ENCODE results near the gene NFIB.
A peak's percentile ranks its signal among the peaks of the same experiment; 100 is the strongest.

NFIB gene

GRCh38 chr9:14313951-14314423, at the start of gene NFIB:
Gene NFIB, minus strand, starts transcription at chr9:14314141. Its CDS starts 630 bp downstream, at chr9:14313511.
- H3K36me3 ChIP-seq (ENCODE audit: insufficient read depth, low read depth, low read length), result no peaks in the 10 kb centered on the region
- H3K4me1 ChIP-seq (ENCODE audit: insufficient read depth, low read length), result peaks cover 37% of the 10 kb centered on the region
- peak within 1 kb of the TSS; percentile 88 for H3K4me3 ChIP-seq (ENCODE audit: low read length)
- H3K27ac ChIP-seq (ENCODE audit: low read length), result peak within 1 kb of the TSS; percentile 93
- no peaks in the 10 kb centered on the region for H3K9me3 ChIP-seq (ENCODE audit: insufficient read depth, low read depth, low read length)
- H3K27me3 ChIP-seq (ENCODE audit: insufficient read depth, low read length), result peaks cover 51% of the 10 kb centered on the region
- peak within 1 kb of the TSS; percentile 91; the same call in 1 of the 2 replicates for H3K9ac ChIP-seq (ENCODE audit: low read depth, low read length)

DNA sequence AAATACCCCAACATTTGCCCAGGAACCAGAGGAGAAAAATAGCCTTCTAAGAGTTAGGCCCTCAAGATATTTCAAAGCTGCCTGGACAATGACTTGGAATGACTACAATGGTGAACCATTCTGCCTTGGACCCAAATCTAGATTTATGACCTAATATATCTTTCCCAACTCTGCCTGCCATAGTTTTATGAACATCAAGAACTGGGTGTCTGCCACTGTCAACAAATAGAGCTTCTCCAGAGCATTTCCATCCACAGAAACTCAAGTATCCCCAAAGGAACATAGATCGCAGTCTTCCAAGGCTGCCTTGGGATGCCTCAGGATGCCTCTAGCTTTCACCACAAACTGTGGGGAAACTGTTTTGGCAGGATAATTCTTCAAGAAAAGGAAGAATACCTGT, 48.2 kb upstream of the NFIB start:
- H3K36me3 ChIP-seq (ENCODE audit: insufficient read depth, low read depth, low read length), result no peaks in the 10 kb centered on the region
- H3K27me3 ChIP-seq (ENCODE audit: insufficient read depth, low read length), result no peaks in the 10 kb centered on the region
- peaks cover 11% of the 10 kb centered on the region; the same call in 1 of the 2 replicates for H3K4me1 ChIP-seq (ENCODE audit: insufficient read depth, low read length)
- H3K27ac ChIP-seq (ENCODE audit: low read length), result no peak overlapping the region
- no peaks in the 10 kb centered on the region for H3K9me3 ChIP-seq (ENCODE audit: insufficient read depth, low read depth, low read length)
- no peak overlapping the region for H3K9ac ChIP-seq (ENCODE audit: low read depth, low read length)
- H3K4me3 ChIP-seq (ENCODE audit: low read length), result no peak overlapping the region

DNA sequence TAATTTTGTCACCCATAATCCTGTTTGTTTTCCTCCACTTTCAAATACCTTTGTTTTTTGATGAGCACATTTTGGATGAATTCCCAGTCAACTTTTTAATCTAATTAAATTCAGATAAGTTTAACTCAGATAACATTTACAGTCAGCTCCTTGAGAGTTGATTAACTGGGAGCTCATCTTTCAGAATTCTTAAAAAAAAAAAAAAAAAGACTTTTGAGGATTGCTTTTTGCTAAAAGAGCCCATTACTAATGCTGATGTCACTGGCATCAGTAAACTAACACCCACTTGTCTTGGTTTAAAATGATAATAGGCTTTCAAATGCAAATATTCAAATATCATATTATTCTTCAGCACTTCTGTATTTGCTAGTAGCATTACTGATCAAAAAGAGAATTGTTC, 47.1 kb upstream of the NFIB start:
- no peaks in the 10 kb centered on the region for H3K9me3 ChIP-seq (ENCODE audit: insufficient read depth, low read depth, low read length)
- no peaks in the 10 kb centered on the region for H3K27me3 ChIP-seq (ENCODE audit: insufficient read depth, low read length)
- peaks cover 12% of the 10 kb centered on the region; the same call in 1 of the 2 replicates for H3K4me1 ChIP-seq (ENCODE audit: insufficient read depth, low read length)
- no peak overlapping the region for H3K9ac ChIP-seq (ENCODE audit: low read depth, low read length)
- H3K36me3 ChIP-seq (ENCODE audit: insufficient read depth, low read depth, low read length), result no peaks in the 10 kb centered on the region
- no peak overlapping the region for H3K4me3 ChIP-seq (ENCODE audit: low read length)
- H3K27ac ChIP-seq (ENCODE audit: low read length), result no peak overlapping the region

DNA sequence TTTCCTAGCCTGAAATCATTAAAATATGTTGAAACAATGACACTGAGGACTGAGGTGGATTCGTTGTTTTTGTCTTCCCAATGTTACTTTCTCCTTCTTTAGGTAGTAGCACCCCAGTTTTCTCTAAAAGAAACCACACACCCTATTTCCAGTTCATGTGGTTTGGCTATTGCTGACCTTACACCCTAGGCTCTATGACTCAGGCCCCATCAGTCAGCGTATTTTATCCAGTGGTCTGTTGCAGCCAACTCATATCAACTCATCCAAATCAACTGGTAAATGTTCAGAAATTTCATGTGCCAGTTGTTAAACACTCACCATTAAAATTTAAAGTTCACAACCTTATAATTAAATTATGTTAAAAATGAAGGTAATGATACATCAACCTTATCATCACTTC, 44.6 kb upstream of the NFIB start:
- Histone ChIP-seq H3K27me3 (ENCODE audit: insufficient read depth, low read length) (peaks cover 16% of the 10 kb centered on the region), H3K9me3 (ENCODE audit: insufficient read depth, low read depth, low read length) (no peaks in the 10 kb centered on the region), H3K36me3 (ENCODE audit: insufficient read depth, low read depth, low read length) (no peaks in the 10 kb centered on the region), H3K4me1 (ENCODE audit: insufficient read depth, low read length) (peaks cover 17% of the 10 kb centered on the region; the same call in 1 of the 2 replicates), H3K9ac (ENCODE audit: low read depth, low read length) (no peak overlapping the region), H3K27ac (ENCODE audit: low read length) (no peak overlapping the region), H3K4me3 (ENCODE audit: low read length) (no peak overlapping the region)

- peak overlapping the region; percentile 28; the same call in 1 of the 2 replicates for H3K9ac ChIP-seq (ENCODE audit: low read depth, low read length)
- H3K27ac ChIP-seq (ENCODE audit: low read length), result peak overlapping the region; percentile 17
- H3K4me1 ChIP-seq (ENCODE audit: insufficient read depth, low read length), result peaks cover 13% of the 10 kb centered on the region
Measured at GRCh38 chr9:14356351-14357265, 42.7 kb upstream of the NFIB start.

GRCh38 chr9:14354201-14354600, 40.3 kb upstream of the NFIB start:
- Histone ChIP-seq H3K36me3 (ENCODE audit: insufficient read depth, low read depth, low read length) (no peaks in the 10 kb centered on the region), H3K27me3 (ENCODE audit: insufficient read depth, low read length) (peaks cover 59% of the 10 kb centered on the region), H3K27ac (ENCODE audit: low read length) (no peak overlapping the region), H3K4me3 (ENCODE audit: low read length) (no peak overlapping the region), H3K9ac (ENCODE audit: low read depth, low read length) (no peak overlapping the region), H3K4me1 (ENCODE audit: insufficient read depth, low read length) (peaks cover 16% of the 10 kb centered on the region), H3K9me3 (ENCODE audit: insufficient read depth, low read depth, low read length) (no peaks in the 10 kb centered on the region)

More at GRCh38 chr9:14356351-14357265, 42.7 kb upstream of the NFIB start:
- peaks cover 35% of the 10 kb centered on the region for H3K27me3 ChIP-seq (ENCODE audit: insufficient read depth, low read length)
- no peaks in the 10 kb centered on the region for H3K9me3 ChIP-seq (ENCODE audit: insufficient read depth, low read depth, low read length)
- no peak overlapping the region for H3K4me3 ChIP-seq (ENCODE audit: low read length)
- no peaks in the 10 kb centered on the region for H3K36me3 ChIP-seq (ENCODE audit: insufficient read depth, low read depth, low read length)

GRCh38 chr9:14353222-14354056, 39.5 kb upstream of the NFIB start:
- Histone ChIP-seq H3K4me3 (ENCODE audit: low read length) (peak overlapping the region; percentile 28; the same call in 1 of the 2 replicates), H3K9ac (ENCODE audit: low read depth, low read length) (no peak overlapping the region), H3K36me3 (ENCODE audit: insufficient read depth, low read depth, low read length) (no peaks in the 10 kb centered on the region), H3K27ac (ENCODE audit: low read length) (no peak overlapping the region), H3K9me3 (ENCODE audit: insufficient read depth, low read depth, low read length) (no peaks in the 10 kb centered on the region), H3K27me3 (ENCODE audit: insufficient read depth, low read length) (peaks cover 67% of the 10 kb centered on the region), H3K4me1 (ENCODE audit: insufficient read depth, low read length) (peaks cover 21% of the 10 kb centered on the region)

DNA sequence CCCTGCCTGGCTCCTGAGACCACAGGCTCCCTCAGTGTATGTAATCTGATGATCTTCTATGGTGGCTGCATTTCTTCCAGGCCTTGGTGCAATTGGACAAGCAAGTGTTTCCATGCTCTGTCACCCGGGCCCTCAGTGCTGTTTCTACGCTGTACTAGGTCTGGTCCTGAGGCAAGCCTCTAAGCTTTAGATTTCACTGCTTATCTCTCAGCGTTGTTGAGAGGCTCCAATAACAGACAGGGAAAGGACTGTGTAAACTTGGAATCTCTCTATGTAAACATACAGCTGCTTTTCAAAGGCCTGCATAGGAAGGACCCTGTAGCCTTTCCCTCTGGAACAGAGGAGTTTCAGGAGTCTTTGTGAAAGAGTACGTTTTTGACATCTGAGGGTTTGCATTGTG, 38.6 kb upstream of the NFIB start:
- Histone ChIP-seq H3K27me3 (ENCODE audit: insufficient read depth, low read length) (peaks cover 76% of the 10 kb centered on the region), H3K9me3 (ENCODE audit: insufficient read depth, low read depth, low read length) (no peaks in the 10 kb centered on the region), H3K9ac (ENCODE audit: low read depth, low read length) (no peak overlapping the region), H3K4me3 (ENCODE audit: low read length) (no peak overlapping the region), H3K36me3 (ENCODE audit: insufficient read depth, low read depth, low read length) (no peaks in the 10 kb centered on the region), H3K4me1 (ENCODE audit: insufficient read depth, low read length) (peaks cover 21% of the 10 kb centered on the region), H3K27ac (ENCODE audit: low read length) (no peak overlapping the region)

- H3K36me3 ChIP-seq (ENCODE audit: insufficient read depth, low read depth, low read length), result no peaks in the 10 kb centered on the region
- H3K9me3 ChIP-seq (ENCODE audit: insufficient read depth, low read depth, low read length), result no peaks in the 10 kb centered on the region
- H3K4me1 ChIP-seq (ENCODE audit: insufficient read depth, low read length), result peaks cover 21% of the 10 kb centered on the region
- H3K27me3 ChIP-seq (ENCODE audit: insufficient read depth, low read length), result peaks cover 88% of the 10 kb centered on the region
- H3K27ac ChIP-seq (ENCODE audit: low read length), result no peak overlapping the region
- no peak overlapping the region for H3K9ac ChIP-seq (ENCODE audit: low read depth, low read length)
- no peak overlapping the region for H3K4me3 ChIP-seq (ENCODE audit: low read length)
Measured at GRCh38 chr9:14351221-14351836, 37.4 kb upstream of the NFIB start.

DNA sequence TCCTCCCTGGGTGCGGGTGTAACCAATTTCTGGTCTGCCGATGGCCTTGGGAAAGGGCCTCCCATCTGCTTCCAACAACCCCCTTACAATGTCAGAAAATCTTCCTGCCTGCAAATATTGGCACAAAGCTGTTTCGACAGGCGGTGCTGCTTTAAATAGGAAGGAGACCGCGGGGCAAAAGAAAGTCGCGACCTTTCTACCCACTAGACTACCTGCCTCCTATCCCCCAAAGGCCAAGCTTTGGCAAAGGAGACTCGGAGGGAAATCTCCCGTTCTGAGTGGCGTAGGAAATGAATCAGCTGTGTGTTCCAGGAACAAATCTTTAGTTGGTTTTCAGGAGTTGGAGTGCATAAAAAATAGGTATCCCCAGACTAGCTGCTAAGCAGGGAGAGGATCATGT, 36.8 kb upstream of the NFIB start:
- H3K27ac ChIP-seq (ENCODE audit: low read length), result no peak overlapping the region

GRCh38 chr9:14350349-14350728, 36.4 kb upstream of the NFIB start:
- H3K27me3 ChIP-seq (ENCODE audit: insufficient read depth, low read length), result peaks cover 98% of the 10 kb centered on the region
- H3K27ac ChIP-seq (ENCODE audit: low read length), result no peak overlapping the region
- no peaks in the 10 kb centered on the region for H3K36me3 ChIP-seq (ENCODE audit: insufficient read depth, low read depth, low read length)
- peaks cover 18% of the 10 kb centered on the region for H3K4me1 ChIP-seq (ENCODE audit: insufficient read depth, low read length)
- H3K9me3 ChIP-seq (ENCODE audit: insufficient read depth, low read depth, low read length), result no peaks in the 10 kb centered on the region
- peak overlapping the region; percentile 78; the same call in 1 of the 2 replicates for H3K4me3 ChIP-seq (ENCODE audit: low read length)
- no peak overlapping the region for H3K9ac ChIP-seq (ENCODE audit: low read depth, low read length)

More for the DNA sequence above, 36.8 kb upstream of the NFIB start:
- no peak overlapping the region; the same call in 1 of the 2 replicates for H3K4me3 ChIP-seq (ENCODE audit: low read length)
- peaks cover 18% of the 10 kb centered on the region for H3K4me1 ChIP-seq (ENCODE audit: insufficient read depth, low read length)
- peaks cover 94% of the 10 kb centered on the region for H3K27me3 ChIP-seq (ENCODE audit: insufficient read depth, low read length)
- no peaks in the 10 kb centered on the region for H3K36me3 ChIP-seq (ENCODE audit: insufficient read depth, low read depth, low read length)
- no peak overlapping the region for H3K9ac ChIP-seq (ENCODE audit: low read depth, low read length)
- H3K9me3 ChIP-seq (ENCODE audit: insufficient read depth, low read depth, low read length), result no peaks in the 10 kb centered on the region
